Adrenal gland (tissue), 12 donors: ENCODE measurements around the gene COX10. TPM values are rescaled to one million over a fixed set of nuclear protein-coding genes. Genes with fewer than 3 reads are reported as not detected.
A peak's percentile ranks its signal among the peaks of the same experiment; 100 is the strongest.

Experiments used
- DNase-seq, 7 donors: peaks; one replicate each; pipeline ENCODE4 v3.0.0-alpha.2; 2019 to 2020
- H3K27ac ChIP-seq, 5 donors: fragments of 200-600 bp; sonication (generic) in 4 of 5; 1 replicate in 3 of 5; 2 replicates in 2 of 5; pipeline versions ENCODE4 v1.5.1 to v1.8.0; 2016 to 2020; ENCODE audit warnings: mild to moderate bottlenecking in 1 of 5
- H3K27me3 ChIP-seq: fragments of 200-600 bp; 2 replicates; pipeline ENCODE4 v1.8.0; 2021
- H3K36me3 ChIP-seq, 2 donors: fragments of 200-600 bp; replicated peaks in 1 of 2; 1 replicate in 1 of 2; 2 replicates in 1 of 2; pipeline versions ENCODE4 v1.5.1 to v1.8.0; 2018 to 2022
- H3K4me1 ChIP-seq, 2 donors: fragments of 200-600 bp; replicated peaks in 1 of 2; 1 replicate in 1 of 2; 2 replicates in 1 of 2; pipeline versions ENCODE4 v1.5.1 to v1.8.0; 2018 to 2021
- H3K4me3 ChIP-seq, 4 donors: fragments of 200-600 bp; sonication (generic) in 3 of 4; one replicate each; pipeline ENCODE4 v1.5.1; 2016 to 2018
- H3K9me3 ChIP-seq, 3 donors: fragments of 200-600 bp; sonication (generic) in 1 of 3; replicated peaks in 1 of 3; 1 replicate in 2 of 3; 2 replicates in 1 of 3; pipeline versions ENCODE4 v1.5.1 to v1.8.0; 2016 to 2021
- POLR2A ChIP-seq, 2 donors: fragments of 450-650 bp; IDR thresholded peaks; one replicate each; pipeline ENCODE4 v1.6.1; 2017; ENCODE audit warnings: antibody characterized with exemption in 2 of 2, mild to moderate bottlenecking in 2 of 2, moderate library complexity in 1 of 2
- WGBS, 4 donors: extraction: QIAGEN DNeasy Blood & Tissue Kit in 2 of 4; methylation state at CpG; one replicate each; pipeline versions ENCODE4 v1.1.5 to v1.1.7; 2013 to 2017; 5-methylcytosine and 5-hydroxymethylcytosine counted together
- intact Hi-C, 2 donors: fragments of 100-400 bp; cut with DNase I; formaldehyde crosslinking; loops; one replicate each; pipeline versions ENCODE4 v1.14.1 to v1.15.0; 2022 to 2023
- polyA plus RNA-seq, 3 donors: library from polyadenylated mRNA; stranded (reverse); fragments of 200-250 nt in 2 of 3; fragments of 350-450 nt in 1 of 3; fragmentation: Illumina TruSeq in 1 of 3; extraction: RNeasy Lipid Tissue Mini Kit (QIAGEN cat#74804) in 1 of 3; gene quantifications; one replicate each; pipeline ENCODE4 v1.2.3, GENCODE V29; 2013 to 2014
- total RNA-seq, 9 donors: library from RNA; depleted of rRNA in 4 of 9; stranded (reverse); fragments of >200 nt in 4 of 9; fragments of 120-200 nt in 1 of 9; fragmentation: NEBNext Ultra II Directional in 1 of 9; extraction: Animal tissue kit (Norgen Biotek cat#: 25700) in 1 of 9; gene quantifications; one replicate each; pipeline versions ENCODE4 v1.1.0 to v1.2.4, GENCODE V29; 2013 to 2023
- TF ChIP-seq, protein P1 (sequence below), 6 experiments: fragments of 450-650 bp in 4 of 6; fragments of 200-600 bp in 2 of 6; sonication (generic) in 1 of 6; IDR thresholded peaks; 1 replicate in 5 of 6; 2 replicates in 1 of 6; pipeline versions ENCODE4 v1.5.1 to v1.8.0; 2016 to 2021; ENCODE audit warnings: antibody characterized with exemption in 6 of 6, mild to moderate bottlenecking in 2 of 6, moderate library complexity in 1 of 6
- donor health status: healthy with polysubstance abuse.
- donor health status: Bipolar disorder and iron deficiency.
- donor health status: DM: yes; HTN: yes; CAD: no.
- donor health status: DM: no; HTN: no; CAD: no.
- donor health status: DM: no; HTN: no; CAD: no.
- donor health status: DM: yes; HTN: yes; CAD: no.

COX10 gene
- total and polyA plus RNA-seq, 12 donors: 6.8 to 33.9 (median 14.7) TPM

DNA sequence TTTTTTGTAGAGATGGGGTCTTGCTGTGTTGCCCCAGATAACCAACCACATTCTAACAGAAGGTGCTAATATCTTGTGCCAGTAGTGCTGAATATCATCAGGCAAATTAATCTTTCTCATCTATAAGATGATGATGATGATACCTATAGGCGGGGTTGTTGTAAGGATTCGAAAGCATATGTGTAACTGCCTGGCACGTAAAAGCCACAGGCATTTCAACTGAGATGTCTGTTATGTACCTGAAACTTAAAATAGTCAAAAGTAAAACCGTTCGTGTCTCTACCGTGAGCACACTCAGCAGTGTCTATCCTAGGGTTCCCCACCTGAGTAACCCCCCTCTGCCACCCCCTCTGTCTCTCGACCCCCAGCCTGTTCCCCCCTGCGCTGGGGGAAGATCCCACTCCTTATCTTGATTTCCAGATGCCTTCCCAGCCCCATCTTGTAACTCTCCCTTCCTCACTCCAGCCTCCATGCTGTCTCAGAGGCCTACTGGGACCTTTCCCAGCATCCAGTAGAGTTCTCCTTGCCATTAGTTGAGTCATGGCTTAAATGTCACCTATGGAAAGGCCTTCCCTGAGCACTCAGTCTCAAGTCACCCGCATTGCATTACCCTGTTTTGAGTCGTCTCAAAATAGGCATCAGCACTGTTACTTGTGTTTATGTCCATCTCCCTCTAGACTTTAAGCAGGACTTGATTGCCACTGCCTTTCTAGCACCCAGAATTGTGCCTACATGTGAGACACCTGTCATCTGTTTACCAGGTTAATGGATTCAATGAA is 133.3 kb downstream of the COX10 start:
- 91 to 96% (median 93%) methylated on average over 10 of the region's 10 CpGs for WGBS, 4 donors
- no peak overlapping the region for H3K4me3 ChIP-seq
- H3K27ac ChIP-seq: no peak overlapping the region
- TF ChIP-seq POLR2A (IDR thresholded peaks at IDR 0.05): no peak
- TF ChIP-seq, protein P1, sequence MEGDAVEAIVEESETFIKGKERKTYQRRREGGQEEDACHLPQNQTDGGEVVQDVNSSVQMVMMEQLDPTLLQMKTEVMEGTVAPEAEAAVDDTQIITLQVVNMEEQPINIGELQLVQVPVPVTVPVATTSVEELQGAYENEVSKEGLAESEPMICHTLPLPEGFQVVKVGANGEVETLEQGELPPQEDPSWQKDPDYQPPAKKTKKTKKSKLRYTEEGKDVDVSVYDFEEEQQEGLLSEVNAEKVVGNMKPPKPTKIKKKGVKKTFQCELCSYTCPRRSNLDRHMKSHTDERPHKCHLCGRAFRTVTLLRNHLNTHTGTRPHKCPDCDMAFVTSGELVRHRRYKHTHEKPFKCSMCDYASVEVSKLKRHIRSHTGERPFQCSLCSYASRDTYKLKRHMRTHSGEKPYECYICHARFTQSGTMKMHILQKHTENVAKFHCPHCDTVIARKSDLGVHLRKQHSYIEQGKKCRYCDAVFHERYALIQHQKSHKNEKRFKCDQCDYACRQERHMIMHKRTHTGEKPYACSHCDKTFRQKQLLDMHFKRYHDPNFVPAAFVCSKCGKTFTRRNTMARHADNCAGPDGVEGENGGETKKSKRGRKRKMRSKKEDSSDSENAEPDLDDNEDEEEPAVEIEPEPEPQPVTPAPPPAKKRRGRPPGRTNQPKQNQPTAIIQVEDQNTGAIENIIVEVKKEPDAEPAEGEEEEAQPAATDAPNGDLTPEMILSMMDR (IDR thresholded peaks at IDR 0.05): no peak
- intact Hi-C loops: no loop called here
- no peaks in the 10 kb centered on the region for H3K27me3 ChIP-seq
- no peaks in the 10 kb centered on the region for H3K9me3 ChIP-seq
- no peaks in the 10 kb centered on the region for H3K36me3 ChIP-seq
- DNase-seq: no peak
- no peaks in the 10 kb centered on the region for H3K4me1 ChIP-seq

DNA sequence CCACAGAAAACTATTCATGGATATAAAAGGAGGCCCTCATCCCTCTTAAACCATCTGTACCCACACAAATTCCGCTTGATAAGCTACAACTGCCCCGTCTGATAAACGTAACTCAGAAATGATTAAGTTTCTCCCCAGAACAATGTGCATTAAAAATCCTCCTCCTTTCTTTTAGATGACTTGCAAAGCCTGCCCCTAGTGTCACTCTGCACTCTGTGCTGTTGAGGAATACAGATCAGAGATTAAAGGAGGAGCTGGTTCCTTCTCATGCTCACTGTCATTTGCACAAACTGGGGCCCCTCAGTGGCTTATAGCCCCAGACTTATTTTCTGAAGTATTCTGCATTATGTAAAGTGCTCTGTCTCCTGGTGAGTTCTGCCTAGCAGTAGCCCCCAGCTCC is 134.1 kb downstream of the COX10 start:
- 81 to 96% (median 91%) methylated on average over 3 of the region's 3 CpGs for WGBS, 4 donors
- no peak overlapping the region for H3K4me3 ChIP-seq
- no peaks in the 10 kb centered on the region for H3K4me1 ChIP-seq
- H3K36me3 ChIP-seq: no peaks in the 10 kb centered on the region
- TF ChIP-seq POLR2A (IDR thresholded peaks at IDR 0.05): no peak
- TF ChIP-seq, protein P1 (IDR thresholded peaks at IDR 0.05): peak in 1 of 6 experiments; percentile 11
- no peak for DNase-seq
- intact Hi-C loops: no loop called here
- no peaks in the 10 kb centered on the region for H3K9me3 ChIP-seq
- no peaks in the 10 kb centered on the region for H3K27me3 ChIP-seq
- H3K27ac ChIP-seq: no peak overlapping the region

DNA sequence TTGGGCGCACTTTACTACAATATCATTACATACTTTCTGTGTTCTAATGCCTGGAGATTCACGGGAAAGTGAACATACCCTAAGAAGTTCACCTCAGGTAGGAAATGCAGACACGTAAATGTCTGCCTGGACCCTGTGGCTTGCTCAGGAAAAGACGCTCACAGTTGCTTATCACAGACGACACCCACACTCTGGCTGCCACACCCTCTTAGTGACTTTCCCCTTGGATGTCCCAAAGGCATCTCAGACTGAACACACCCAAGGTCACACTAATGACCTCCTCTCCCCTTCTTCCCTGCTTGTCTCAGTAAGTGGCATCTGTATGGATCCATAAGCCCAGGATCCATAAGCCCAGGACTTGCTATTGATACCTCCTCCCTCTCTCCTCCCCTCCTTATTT is 134.8 kb downstream of the COX10 start:
- H3K4me3 ChIP-seq: no peak overlapping the region
- WGBS, 4 donors: 70 to 91% (median 81%) methylated on average over 5 of the region's 5 CpGs
- TF ChIP-seq, protein P1 (IDR thresholded peaks at IDR 0.05): no peak
- no peak for TF ChIP-seq POLR2A (IDR thresholded peaks at IDR 0.05)
- H3K9me3 ChIP-seq: no peaks in the 10 kb centered on the region
- H3K4me1 ChIP-seq: no peaks in the 10 kb centered on the region
- DNase-seq: no peak
- no peak overlapping the region for H3K27ac ChIP-seq
- no peaks in the 10 kb centered on the region for H3K27me3 ChIP-seq
- intact Hi-C loops: no loop called here
- H3K36me3 ChIP-seq: no peaks in the 10 kb centered on the region

DNA sequence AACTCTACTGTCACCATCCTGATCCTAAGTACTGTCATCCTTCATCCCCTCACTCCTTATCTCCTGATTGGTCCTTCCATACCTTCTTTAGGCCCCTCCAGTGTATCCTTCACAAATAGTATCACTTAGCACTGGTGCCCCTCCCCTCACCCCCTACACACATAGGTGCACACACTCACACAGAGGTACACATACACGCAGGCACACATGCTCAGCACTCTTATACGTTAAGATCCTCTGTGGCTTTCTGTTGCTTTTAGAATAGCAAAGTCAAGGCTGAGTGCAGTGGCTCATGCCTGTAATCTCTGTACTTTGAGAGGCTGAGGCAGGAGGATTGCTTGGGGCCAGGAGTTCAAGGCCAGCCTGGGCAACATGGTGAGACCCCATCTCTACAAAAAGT is 135.2 kb downstream of the COX10 start:
- TF ChIP-seq, protein P1 (IDR thresholded peaks at IDR 0.05): no peak
- TF ChIP-seq POLR2A (IDR thresholded peaks at IDR 0.05): no peak
- Histone ChIP-seq H3K36me3 (no peaks in the 10 kb centered on the region), H3K27me3 (no peaks in the 10 kb centered on the region), H3K27ac (no peak overlapping the region), H3K9me3 (no peaks in the 10 kb centered on the region), H3K4me1 (no peaks in the 10 kb centered on the region), H3K4me3 (no peak overlapping the region)
- WGBS, 4 donors: 86 to 100% (median 92%) methylated on average over 2 of the region's 2 CpGs
- intact Hi-C loops: no loop called here
- DNase-seq: no peak
